GM23338 (cell line): ENCODE measurements around the gene ATP7A. TPM values are rescaled to one million over a fixed set of nuclear protein-coding genes. Genes with fewer than 3 reads are reported as not detected.

Experiments
- ATAC-seq: fragments of 200-7000 bp; cut with Tn5 transposase; 3 replicates; pipeline ENCODE4 v1.9.1; 2020
- DNase-seq: peaks from one replicate; pipeline ENCODE4 v3.0.0-alpha.2; 2015; ENCODE audit warnings: low spot score
- H2AFZ ChIP-seq: fragments of 200-600 bp; sonication (generic); 2 replicates; pipeline ENCODE4 v1.8.0; 2016; ENCODE audit warnings: antibody characterized with exemption, mild to moderate bottlenecking, moderate library complexity
- H3F3A ChIP-seq: fragments of 200-600 bp; sonication (generic); replicated peaks from 2 replicates; pipeline ENCODE4 v1.8.0; 2017; ENCODE audit warnings: antibody characterized with exemption, mixed run types, low read depth
- H3K27ac ChIP-seq: fragments of 200-600 bp; sonication (generic); 2 replicates; pipeline ENCODE4 v1.6.1; 2016; ENCODE audit warnings: low read depth
- H3K27me3 ChIP-seq: fragments of 200-600 bp; sonication (generic); 2 replicates; pipeline ENCODE4 v1.8.0; 2016; ENCODE audit warnings: mild to moderate bottlenecking, mixed run types, moderate library complexity; ENCODE audit not compliant: insufficient read depth
- H3K36me3 ChIP-seq: fragments of 200-600 bp; sonication (generic); 2 replicates; pipeline ENCODE4 v1.8.0; 2016; ENCODE audit warnings: mild to moderate bottlenecking; ENCODE audit not compliant: insufficient read depth
- H3K4me1 ChIP-seq: fragments of 200-600 bp; sonication (generic); 2 replicates; pipeline ENCODE4 v1.8.0; 2016; ENCODE audit warnings: mild to moderate bottlenecking, moderate library complexity; ENCODE audit not compliant: insufficient read depth
- H3K4me2 ChIP-seq: fragments of 200-600 bp; sonication (generic); 2 replicates; pipeline ENCODE4 v1.7.1; 2017; ENCODE audit warnings: mixed run types
- H3K4me3 ChIP-seq: fragments of 200-600 bp; sonication (generic); 2 replicates; pipeline ENCODE4 v1.6.1; 2016; ENCODE audit warnings: mixed run types
- H3K79me2 ChIP-seq: fragments of 200-600 bp; sonication (generic); replicated peaks from 2 replicates; pipeline ENCODE4 v1.8.0; 2017; ENCODE audit warnings: mild to moderate bottlenecking; ENCODE audit not compliant: insufficient read depth
- H3K9me2 ChIP-seq: fragments of 200-600 bp; sonication (generic); 2 replicates; pipeline ENCODE4 v1.8.0; 2017; ENCODE audit not compliant: insufficient read depth
- H4K20me1 ChIP-seq: fragments of 200-600 bp; sonication (generic); replicated peaks from 2 replicates; pipeline ENCODE4 v1.8.0; 2017; ENCODE audit warnings: mild to moderate bottlenecking; ENCODE audit not compliant: insufficient read depth
- H3K27ac Mint-ChIP-seq: 2 replicates; pipeline ENCODE4 v1.8.0; 2020; ENCODE audit warnings: inconsistent platforms, mild to moderate bottlenecking, moderate library complexity, mixed read lengths
- H3K27me3 Mint-ChIP-seq: 3 replicates; pipeline ENCODE4 v1.8.0; 2022; ENCODE audit warnings: low read depth, mild to moderate bottlenecking, moderate library complexity, mixed read lengths, inconsistent platforms; ENCODE audit not compliant: insufficient read depth, poor library complexity
- H3K36me3 Mint-ChIP-seq: 3 replicates; pipeline ENCODE4 v1.8.0; 2021; ENCODE audit warnings: low read depth, mild to moderate bottlenecking, inconsistent platforms, moderate library complexity, mixed read lengths
- H3K4me1 Mint-ChIP-seq: 3 replicates; pipeline ENCODE4 v1.8.0; 2020; ENCODE audit warnings: mild to moderate bottlenecking, inconsistent platforms, mixed read lengths
- H3K4me3 Mint-ChIP-seq: 3 replicates; pipeline ENCODE4 v1.8.0; 2021; ENCODE audit warnings: moderate library complexity, mild to moderate bottlenecking, inconsistent platforms, mixed read lengths
- H3K9me3 Mint-ChIP-seq: 3 replicates; pipeline ENCODE4 v1.8.0; 2020; ENCODE audit warnings: moderate library complexity, mild to moderate bottlenecking, inconsistent platforms, mixed read lengths
- CREB1 ChIP-seq: fragments of 250-450 bp; sonication (Bioruptor Pico); IDR thresholded peaks from 2 replicates; pipeline ENCODE4 v1.5.0; 2020; ENCODE audit warnings: low read depth, mild to moderate bottlenecking, moderate library complexity
- CTCF ChIP-seq, 2 experiments: fragments of 200-600 bp in 1 of 2; sonication (generic) in 1 of 2; conservative IDR thresholded peaks; 2 replicates each; pipeline versions ENCODE4 v1.5.1 to v1.6.1; 2016 to 2017; ENCODE audit warnings: antibody characterized with exemption in 2 of 2, low read depth in 2 of 2, mild to moderate bottlenecking in 2 of 2, moderate library complexity in 1 of 2
- ETS1 ChIP-seq: IDR thresholded peaks from 2 replicates; pipeline ENCODE4 v1.6.1; 2016; ENCODE audit warnings: antibody characterized with exemption
- EZH2 ChIP-seq: fragments of 200-600 bp; sonication (generic); IDR thresholded peaks from one replicate; pipeline ENCODE4 v1.8.0; 2017; ENCODE audit warnings: antibody characterized with exemption, mild to moderate bottlenecking, low read depth; ENCODE audit not compliant: unreplicated experiment
- JUNB ChIP-seq: IDR thresholded peaks from one replicate; pipeline ENCODE4 v1.6.1; 2016; ENCODE audit warnings: antibody characterized with exemption; ENCODE audit not compliant: unreplicated experiment
- POLR2AphosphoS5 ChIP-seq: IDR thresholded peaks from 2 replicates; pipeline ENCODE4 v1.6.1; 2016; ENCODE audit warnings: antibody characterized with exemption, low read depth
- REST ChIP-seq: IDR thresholded peaks from one replicate; pipeline ENCODE4 v1.6.1; 2018; ENCODE audit warnings: antibody characterized with exemption; ENCODE audit not compliant: unreplicated experiment
- STAT1 ChIP-seq: IDR thresholded peaks from one replicate; pipeline ENCODE4 v1.6.1; 2016; ENCODE audit warnings: antibody characterized with exemption; ENCODE audit not compliant: unreplicated experiment
- ZNF331 ChIP-seq: fragments of 250-450 bp; sonication (Bioruptor Pico); IDR thresholded peaks from 2 replicates; pipeline ENCODE4 v1.5.0; 2020; ENCODE audit warnings: low read depth, mild to moderate bottlenecking, moderate library complexity
- ZNF462 ChIP-seq: fragments of 250-450 bp; sonication (Bioruptor Pico); IDR thresholded peaks from 2 replicates; pipeline ENCODE4 v1.5.0; 2020; ENCODE audit warnings: mild to moderate bottlenecking, moderate library complexity
- polyA plus RNA-seq: library from polyadenylated mRNA; unstranded; fragments of >200 nt; fragmentation: Nextera tagmentation; extraction: Ambion mirVana; gene quantifications from 2 replicates; pipeline ENCODE4 v1.2.1, GENCODE V29; 2016
- total RNA-seq: library from RNA; depleted of rRNA; stranded (reverse); fragments of >200 nt; shearing (Covaris generic); gene quantifications from 2 replicates; pipeline ENCODE4 v1.2.3, GENCODE V29; 2014

ATP7A gene
- total and polyA plus RNA-seq, 2 experiments from 2014 or later: 2.2 to 3.1 TPM

GRCh38 chrX:77893713-77894112, 16.8 kb upstream of the ATP7A start:
- H3K79me2 ChIP-seq: peaks cover 52% of the 10 kb centered on the region
- DNase-seq: no peak
- H3K4me3 ChIP-seq: peak overlapping the region; percentile 63
- Mint-ChIP-seq H3K27ac (no peak overlapping the region), H3K4me3 (no peak overlapping the region; the same call in 2 of the 3 replicates), H3K4me1 (no peaks in the 10 kb centered on the region; the same call in 2 of the 3 replicates), H3K9me3 (no peaks in the 10 kb centered on the region), H3K36me3 (0 out of 3 replicates have a peak, but pooled peaks cover 3% of the 10 kb centered on the region), H3K27me3 (peaks cover 2% of the 10 kb centered on the region)
- no peak overlapping the region for H3K4me2 ChIP-seq
- no peaks in the 10 kb centered on the region for H3F3A ChIP-seq
- no peak overlapping the region for H2AFZ ChIP-seq
- H3K36me3 ChIP-seq: no peaks in the 10 kb centered on the region
- no peaks in the 10 kb centered on the region for H4K20me1 ChIP-seq
- TF ChIP-seq POLR2AphosphoS5 (no peak), REST (no peak), ZNF331 (CRISPR knock-in tag) (no peak), CREB1 (CRISPR knock-in tag) (no peak), JUNB (no peak), ETS1 (no peak), STAT1 (no peak), EZH2 (no peak), CTCF (conservative IDR thresholded peaks at IDR 0.05; ENCODE audit: low read depth in 2 of 2) (no peak), ZNF462 (CRISPR knock-in tag) (no peak)
- no peak overlapping the region for H3K27ac ChIP-seq
- no peaks in the 10 kb centered on the region for H3K9me2 ChIP-seq
- H3K27me3 ChIP-seq: no peaks in the 10 kb centered on the region
- no peak for ATAC-seq
- H3K4me1 ChIP-seq: no peaks in the 10 kb centered on the region
